Head of caudate nucleus (tissue), 42 donors: Measurements from ENCODE around the gene TTYH1.

ENCODE experiments used
- DNase-seq, 42 donors: peaks; one replicate each; pipeline versions ENCODE4 v3.0.0 to v3.0.0-alpha.2; 2020 to 2021; ENCODE audit warnings: mixed read lengths in 7 of 42
- intact Hi-C: fragments of 100-400 bp; cut with DNase I; formaldehyde crosslinking; loops from one replicate; pipeline ENCODE4 v1.15.0; 2022

TTYH1 gene

GRCh38 chr19:54390942-54391577 is 24.2 kb upstream of the TTYH1 start:
- intact Hi-C loops = loop anchor here (5.0 kb wide), 1 partner anchor 64 kb away; no protein-coding TSS in a partner anchor

DNA sequence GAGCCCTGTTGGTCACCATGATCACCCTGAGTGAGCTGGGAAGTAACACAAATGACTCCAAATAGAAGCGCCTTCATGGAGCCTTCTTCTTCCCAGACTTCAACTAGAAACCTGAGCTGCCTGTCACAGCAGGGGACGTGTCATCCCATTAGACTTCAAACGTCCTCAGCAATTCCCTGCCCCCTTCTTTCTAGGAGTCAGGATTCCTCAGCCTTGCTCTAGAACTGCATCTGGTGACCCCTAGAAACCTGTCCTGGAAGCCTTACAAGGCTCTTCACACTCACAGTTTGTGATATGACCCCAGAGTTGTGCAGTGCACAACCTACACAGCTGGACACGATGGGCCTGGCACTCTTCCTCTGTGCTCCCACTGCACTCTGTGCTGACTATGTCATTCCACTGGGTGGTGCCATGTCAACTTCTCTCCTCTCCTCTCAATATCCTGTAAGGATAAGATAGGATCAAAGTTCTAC is 23.6 kb upstream of the TTYH1 start:
- intact Hi-C loops = loop anchor here (5.0 kb wide), 1 partner anchor 64 kb away; no protein-coding TSS in a partner anchor
- peak in 14 of 42 donors; percentile 19 to 60 (median 40) for DNase-seq

More at GRCh38 chr19:54390942-54391577, 24.2 kb upstream of the TTYH1 start:
- peak in 37 of 42 donors; percentile 26 to 87 (median 65) for DNase-seq

GRCh38 chr19:54392105-54392504 is 23.2 kb upstream of the TTYH1 start:
- no peak for DNase-seq
- intact Hi-C loops = loop anchor here (5.0 kb wide), 1 partner anchor 65 kb away; no protein-coding TSS in a partner anchor

DNA sequence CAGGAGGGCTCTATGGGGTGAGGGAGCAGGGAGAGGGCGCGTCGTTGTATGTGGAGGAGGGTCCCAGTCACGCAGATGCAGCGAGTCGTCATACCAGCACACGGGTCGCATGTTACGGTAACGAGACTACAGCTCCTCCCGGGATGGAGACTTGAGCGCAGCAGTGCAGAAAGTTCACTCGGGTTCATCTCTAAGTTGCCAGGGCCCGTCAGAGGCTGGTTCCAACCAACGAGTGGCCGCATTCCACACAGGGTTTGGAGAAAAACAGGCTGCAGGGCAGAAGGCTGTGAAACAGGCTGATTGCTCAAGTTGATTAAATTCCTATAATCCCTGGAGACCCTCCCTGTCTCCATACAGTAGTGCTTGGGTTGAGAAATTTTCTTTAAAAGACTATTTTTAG is 21.9 kb upstream of the TTYH1 start:
- intact Hi-C loops = loop anchor here (5.0 kb wide), 1 partner anchor 66 kb away; no protein-coding TSS in a partner anchor
- no peak for DNase-seq

GRCh38 chr19:54395685-54396084 is 19.6 kb upstream of the TTYH1 start:
- intact Hi-C loops = no loop called here

GRCh38 chr19:54399189-54399588 is 16.1 kb upstream of the TTYH1 start:
- DNase-seq = no peak
- intact Hi-C loops = no loop called here

More at GRCh38 chr19:54395685-54396084, 19.6 kb upstream of the TTYH1 start:
- DNase-seq = no peak

DNA sequence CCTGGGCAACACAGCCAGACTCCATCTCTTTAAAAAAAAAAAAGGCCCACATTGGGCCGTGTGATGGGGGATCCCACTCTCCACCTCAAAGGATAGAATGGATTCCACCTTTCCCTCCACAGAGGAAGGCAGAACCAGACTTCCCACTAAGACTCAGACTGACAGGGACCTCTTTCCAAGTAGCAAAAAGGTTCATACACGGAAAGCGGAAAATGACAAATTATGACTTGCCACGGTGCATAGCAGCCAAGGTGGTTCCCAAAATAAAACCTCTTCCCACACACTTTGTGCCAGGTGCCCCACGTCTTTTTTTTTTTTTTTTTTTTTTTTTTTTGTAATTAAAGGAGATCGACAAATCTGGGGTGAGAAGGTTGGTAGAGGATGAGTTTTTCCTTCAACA is 14.4 kb upstream of the TTYH1 start:
- DNase-seq = peak in 13 of 42 donors; percentile 22 to 72 (median 45)
- intact Hi-C loops = no loop called here

DNA sequence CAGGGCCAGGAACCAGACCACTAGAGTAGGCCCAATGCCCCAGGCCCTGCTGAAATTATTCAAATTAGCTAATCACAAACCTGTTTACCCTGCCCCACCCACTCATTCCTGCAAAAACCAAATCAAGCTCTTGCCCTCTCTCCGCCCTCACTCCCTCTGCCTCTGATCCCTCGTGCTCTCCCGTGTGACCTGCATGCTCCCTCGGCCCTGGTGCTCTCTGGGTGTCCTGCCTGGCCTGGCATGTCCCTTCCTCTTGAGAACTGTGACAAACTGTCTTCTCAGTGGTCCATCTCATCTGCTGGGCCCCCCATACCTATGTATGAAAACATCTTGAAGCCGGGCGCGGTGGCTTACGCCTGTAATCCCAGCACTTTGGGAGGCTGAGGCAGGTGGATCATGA is 12.2 kb upstream of the TTYH1 start:
- DNase-seq = no peak
- intact Hi-C loops = no loop called here

- intact Hi-C loops = no loop called here
- no peak for DNase-seq
These were observed 9.6 kb upstream of the TTYH1 start for GRCh38 chr19:54405628-54406027.

- intact Hi-C loops = no loop called here
- no peak for DNase-seq
These were observed 7.5 kb upstream of the TTYH1 start for GRCh38 chr19:54407780-54408179.

DNA sequence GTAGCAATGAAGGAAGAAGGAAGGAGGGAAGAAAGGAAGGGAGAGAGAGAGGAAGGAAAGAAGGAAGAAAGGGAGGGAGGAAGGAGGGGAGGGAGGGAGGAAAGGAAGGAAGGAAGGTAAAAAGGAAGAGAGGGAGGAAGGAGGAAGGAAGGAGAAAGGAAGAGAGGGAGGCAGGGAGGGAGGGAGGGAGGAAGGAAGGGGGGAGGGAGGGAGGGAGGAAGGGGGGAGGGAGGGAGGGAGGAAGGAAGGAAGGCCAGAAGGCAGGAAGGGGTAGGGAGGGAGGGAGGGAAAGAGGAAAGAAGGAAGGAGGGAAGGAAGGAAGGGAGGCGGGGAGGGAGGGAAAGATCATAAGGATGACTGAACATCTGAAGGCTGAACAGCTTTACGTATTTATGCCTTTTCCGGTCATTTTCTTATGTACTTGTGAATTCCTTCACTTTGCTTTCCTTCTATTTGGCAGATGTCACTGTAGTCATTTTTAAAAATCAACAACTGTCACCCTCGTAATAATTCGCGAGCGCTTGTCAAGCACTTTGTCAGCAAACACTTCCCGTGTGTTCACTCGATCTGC is 6.7 kb upstream of the TTYH1 start:
- DNase-seq = no peak
- intact Hi-C loops = no loop called here

- DNase-seq = no peak
- intact Hi-C loops = no loop called here
These were observed 4.2 kb upstream of the TTYH1 start for GRCh38 chr19:54411033-54411432.

DNA sequence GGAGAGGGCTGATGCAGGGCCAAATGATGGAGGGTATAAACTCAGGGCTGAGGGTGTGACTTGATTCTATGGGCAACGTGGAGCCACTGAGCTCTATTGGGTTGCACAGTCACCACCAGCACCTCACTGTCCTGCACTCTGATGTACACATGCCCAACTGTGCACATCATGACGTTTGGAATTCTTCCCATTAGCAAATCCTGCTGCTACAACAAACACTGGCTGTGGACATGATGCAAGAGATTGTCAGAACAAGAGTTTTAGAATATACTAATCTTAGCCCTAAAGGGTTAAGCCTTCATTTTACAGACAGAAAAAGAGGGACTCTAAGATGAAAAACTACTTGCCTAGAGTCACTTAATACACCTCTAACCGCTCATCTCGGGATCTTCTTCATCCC is 2.4 kb upstream of the TTYH1 start:
- DNase-seq = no peak
- intact Hi-C loops = no loop called here

DNA sequence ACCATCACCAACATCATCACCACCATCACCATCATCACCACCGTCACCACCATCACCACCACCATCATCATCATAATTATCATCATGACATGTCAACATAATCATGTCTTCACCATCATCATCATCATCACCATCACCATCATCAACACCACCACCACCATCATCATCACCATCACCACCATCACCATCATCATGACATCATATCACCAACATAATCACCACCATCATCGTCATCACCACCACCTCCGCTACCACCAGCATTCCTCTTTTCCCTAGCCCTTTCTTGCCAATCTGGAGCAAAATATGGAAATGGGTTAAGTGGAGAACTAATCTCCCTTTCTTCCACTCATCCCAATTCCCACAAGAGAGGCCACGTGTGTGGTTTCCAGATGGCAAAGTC is 1.1 kb upstream of the TTYH1 start:
- intact Hi-C loops = no loop called here
- no peak for DNase-seq

DNA sequence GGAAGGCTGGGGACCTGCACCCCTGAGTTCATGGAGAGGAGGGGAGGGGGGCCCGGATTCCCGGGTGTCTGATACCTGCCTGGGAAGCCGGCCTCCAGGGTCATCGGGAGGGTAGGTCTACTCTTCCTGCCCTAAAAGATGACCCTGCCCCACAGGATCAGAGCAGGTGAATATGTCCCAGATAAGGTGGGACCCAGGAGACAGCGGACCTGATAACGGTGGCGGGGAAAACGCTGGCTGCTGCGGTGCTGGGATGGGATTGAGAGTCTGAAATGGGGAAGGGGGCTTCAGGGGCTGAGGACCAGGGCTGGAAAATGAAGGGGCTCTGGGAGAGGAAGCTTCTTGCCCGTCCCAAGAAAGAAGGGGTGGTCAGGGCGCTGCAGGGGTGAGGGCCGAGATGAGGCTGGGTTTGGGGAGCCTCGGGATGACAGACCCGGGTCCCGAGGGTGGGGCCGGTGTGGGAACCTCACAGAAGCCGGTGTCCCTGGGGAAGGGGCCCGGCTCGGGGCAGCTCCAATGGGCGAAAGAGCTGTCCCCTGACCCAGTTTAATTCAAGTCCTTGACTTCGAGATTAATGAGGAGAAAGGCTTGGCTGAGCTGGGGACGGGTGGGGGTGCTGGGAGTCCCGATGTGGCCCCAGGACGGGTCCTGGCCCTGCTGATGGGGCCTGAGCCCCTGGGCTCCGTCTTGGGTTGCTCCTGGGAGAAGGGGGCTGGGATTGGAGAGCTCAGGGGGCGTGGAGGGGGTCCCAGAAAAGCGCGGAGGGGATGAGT is 823 bp downstream of the TTYH1 start:
- intact Hi-C loops = no loop called here
- peak in 7 of 42 donors; percentile 22 to 53 (median 40) for DNase-seq

DNA sequence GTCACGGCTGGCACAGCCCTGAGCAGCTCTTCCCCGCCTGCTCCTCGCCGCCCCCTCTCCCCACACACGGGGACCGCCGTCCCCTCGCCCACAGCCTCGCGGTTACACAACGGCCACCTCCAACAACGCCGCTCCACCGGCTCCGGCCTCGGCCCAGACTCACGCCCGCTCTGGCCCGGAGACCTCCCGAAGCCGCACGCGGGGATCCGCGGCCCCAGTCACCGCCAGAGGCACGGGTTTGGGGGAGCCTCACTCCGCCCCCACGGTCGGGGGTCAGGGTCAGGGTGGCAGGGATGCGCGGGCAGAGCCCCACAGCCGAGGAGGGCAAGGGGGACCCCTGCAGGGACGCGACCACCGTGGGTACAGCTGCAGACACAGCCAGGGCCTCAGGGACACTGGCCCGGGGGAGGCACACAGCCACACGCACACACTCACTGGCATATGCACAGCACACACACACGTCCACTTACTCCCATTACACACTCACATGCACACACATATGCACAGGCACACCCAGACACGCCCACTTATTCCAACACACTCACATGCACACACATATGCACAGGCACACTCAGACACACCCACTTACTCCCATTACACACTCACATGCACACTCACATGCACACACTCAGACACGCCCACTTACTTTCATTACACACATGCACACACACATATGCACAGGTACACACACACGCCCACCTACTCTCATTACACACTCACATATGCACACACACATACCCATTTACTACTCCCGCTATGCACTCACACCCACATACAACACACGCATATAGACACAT is 1.6 kb downstream of the TTYH1 start:
- intact Hi-C loops = no loop called here
- DNase-seq = peak in 16 of 42 donors; percentile 29 to 76 (median 55)

- intact Hi-C loops = no loop called here
- peak in 33 of 42 donors; percentile 43 to 81 (median 61) for DNase-seq
These were observed 3.0 kb downstream of the TTYH1 start for GRCh38 chr19:54418030-54418929.
